Type B pancreatic cell (in vitro differentiated cells): ENCODE results near the gene ANKRD13B. TPM values are rescaled to one million over a fixed set of nuclear protein-coding genes. Genes with fewer than 3 reads are reported as not detected.

Source experiments
- DNase-seq: peaks from one replicate; pipeline ENCODE4 v3.0.0; 2021; ENCODE audit warnings: mixed read lengths; ENCODE audit not compliant: unreplicated experiment; ENCODE audit errors: extremely low spot score
- H3K27ac Mint-ChIP-seq: 2 replicates; pipeline ENCODE4 v1.8.0; 2021; ENCODE audit warnings: mild to moderate bottlenecking, mixed read lengths
- H3K27me3 Mint-ChIP-seq: 2 replicates; pipeline ENCODE4 v1.8.0; 2021; ENCODE audit warnings: mixed read lengths
- H3K36me3 Mint-ChIP-seq: 2 replicates; pipeline ENCODE4 v1.8.0; 2021; ENCODE audit warnings: mixed read lengths
- H3K4me1 Mint-ChIP-seq: one replicate; pipeline ENCODE4 v1.8.0; 2021; ENCODE audit warnings: mixed read lengths; ENCODE audit not compliant: unreplicated experiment
- H3K4me3 Mint-ChIP-seq: 2 replicates; pipeline ENCODE4 v1.8.0; 2021; ENCODE audit warnings: mild to moderate bottlenecking, mixed read lengths
- H3K9me3 Mint-ChIP-seq: 2 replicates; pipeline ENCODE4 v1.8.0; 2021; ENCODE audit warnings: mixed read lengths
- total RNA-seq: library from RNA; stranded (reverse); gene quantifications from 2 replicates; pipeline ENCODE4 v1.2.1, GENCODE V29; 2021; ENCODE audit warnings: low replicate concordance
- TF ChIP-seq, protein P1 (sequence below): fragments of 200-600 bp; sonication (generic); conservative IDR thresholded peaks from 2 replicates; pipeline ENCODE4 v1.5.0; 2021; ENCODE audit warnings: antibody characterized with exemption, mild to moderate bottlenecking

Gene ANKRD13B
- total RNA-seq, 1 donor from 2014 or later: 50.5 TPM

DNA sequence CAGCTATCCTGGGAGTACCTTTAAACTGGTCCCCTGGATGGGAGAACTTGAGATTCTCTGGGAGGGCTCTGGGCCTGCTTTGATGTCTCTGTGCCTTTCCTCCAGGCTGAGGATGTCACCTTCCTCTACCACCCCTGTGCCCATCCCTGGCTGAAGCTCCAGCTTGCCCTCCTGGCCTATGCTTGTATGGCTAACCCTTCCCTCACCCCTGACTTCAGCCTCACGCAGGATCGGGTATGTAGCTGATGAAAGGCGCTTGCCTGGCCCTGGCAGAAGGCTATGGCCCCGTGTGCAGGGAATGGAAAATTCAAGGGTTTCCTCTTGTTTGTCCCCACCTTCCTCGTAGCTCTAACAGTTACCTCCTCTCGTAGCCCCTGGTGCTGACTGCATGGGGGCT is 21.4 kb upstream of the ANKRD13B start:
- TF ChIP-seq, protein P1, sequence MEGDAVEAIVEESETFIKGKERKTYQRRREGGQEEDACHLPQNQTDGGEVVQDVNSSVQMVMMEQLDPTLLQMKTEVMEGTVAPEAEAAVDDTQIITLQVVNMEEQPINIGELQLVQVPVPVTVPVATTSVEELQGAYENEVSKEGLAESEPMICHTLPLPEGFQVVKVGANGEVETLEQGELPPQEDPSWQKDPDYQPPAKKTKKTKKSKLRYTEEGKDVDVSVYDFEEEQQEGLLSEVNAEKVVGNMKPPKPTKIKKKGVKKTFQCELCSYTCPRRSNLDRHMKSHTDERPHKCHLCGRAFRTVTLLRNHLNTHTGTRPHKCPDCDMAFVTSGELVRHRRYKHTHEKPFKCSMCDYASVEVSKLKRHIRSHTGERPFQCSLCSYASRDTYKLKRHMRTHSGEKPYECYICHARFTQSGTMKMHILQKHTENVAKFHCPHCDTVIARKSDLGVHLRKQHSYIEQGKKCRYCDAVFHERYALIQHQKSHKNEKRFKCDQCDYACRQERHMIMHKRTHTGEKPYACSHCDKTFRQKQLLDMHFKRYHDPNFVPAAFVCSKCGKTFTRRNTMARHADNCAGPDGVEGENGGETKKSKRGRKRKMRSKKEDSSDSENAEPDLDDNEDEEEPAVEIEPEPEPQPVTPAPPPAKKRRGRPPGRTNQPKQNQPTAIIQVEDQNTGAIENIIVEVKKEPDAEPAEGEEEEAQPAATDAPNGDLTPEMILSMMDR: no peak
- Mint-ChIP-seq H3K4me1 (peaks cover 7% of the 10 kb centered on the region), H3K27ac (no peak overlapping the region), H3K27me3 (peaks cover 6% of the 10 kb centered on the region), H3K9me3 (no peaks in the 10 kb centered on the region), H3K36me3 (peaks cover 6% of the 10 kb centered on the region), H3K4me3 (no peak overlapping the region)
- DNase-seq: no peak

DNA sequence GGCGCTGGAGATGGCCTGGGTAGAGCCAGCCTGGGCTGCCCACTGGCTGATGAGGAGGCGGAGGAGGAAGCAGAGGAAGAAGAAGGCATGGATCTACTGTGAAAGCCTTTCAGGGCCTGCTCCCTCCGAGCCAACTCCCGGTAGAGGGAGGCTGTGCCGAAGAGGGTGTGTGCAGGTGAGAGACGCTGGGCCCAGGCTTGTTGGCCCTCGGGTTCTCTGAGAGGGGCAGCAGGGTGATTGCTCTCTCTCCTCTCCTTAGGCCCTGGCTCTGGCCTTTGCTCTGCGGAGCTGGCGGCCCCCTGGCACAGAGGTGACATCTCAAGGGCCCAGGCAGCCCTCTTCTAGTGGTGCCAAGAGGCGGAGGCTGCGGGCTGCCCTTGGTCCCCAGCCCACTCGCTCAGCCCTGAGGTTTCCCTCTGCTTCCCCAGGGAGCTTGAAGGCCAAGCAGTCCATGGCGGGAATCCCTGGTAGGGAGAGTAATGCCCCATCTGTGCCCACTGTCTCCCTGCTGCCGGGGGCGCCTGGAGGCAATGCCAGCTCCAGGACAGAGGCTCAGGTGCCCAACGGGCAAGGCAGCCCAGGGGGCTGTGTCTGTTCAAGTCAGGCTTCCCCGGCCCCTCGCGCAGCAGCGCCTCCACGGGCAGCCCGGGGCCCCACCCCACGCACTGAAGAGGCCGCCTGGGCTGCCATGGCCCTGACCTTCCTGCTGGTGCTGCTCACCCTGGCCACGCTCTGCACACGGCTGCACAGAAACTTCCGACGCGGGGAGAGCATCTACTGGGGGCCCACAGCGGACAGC is 20.9 kb upstream of the ANKRD13B start:
- peak; percentile 65 for DNase-seq
- Mint-ChIP-seq H3K4me1 (peaks cover 7% of the 10 kb centered on the region), H3K27me3 (peaks cover 6% of the 10 kb centered on the region), H3K36me3 (peaks cover 6% of the 10 kb centered on the region), H3K4me3 (no peak overlapping the region), H3K27ac (no peak overlapping the region), H3K9me3 (no peaks in the 10 kb centered on the region)
- TF ChIP-seq, protein P1: no peak

DNA sequence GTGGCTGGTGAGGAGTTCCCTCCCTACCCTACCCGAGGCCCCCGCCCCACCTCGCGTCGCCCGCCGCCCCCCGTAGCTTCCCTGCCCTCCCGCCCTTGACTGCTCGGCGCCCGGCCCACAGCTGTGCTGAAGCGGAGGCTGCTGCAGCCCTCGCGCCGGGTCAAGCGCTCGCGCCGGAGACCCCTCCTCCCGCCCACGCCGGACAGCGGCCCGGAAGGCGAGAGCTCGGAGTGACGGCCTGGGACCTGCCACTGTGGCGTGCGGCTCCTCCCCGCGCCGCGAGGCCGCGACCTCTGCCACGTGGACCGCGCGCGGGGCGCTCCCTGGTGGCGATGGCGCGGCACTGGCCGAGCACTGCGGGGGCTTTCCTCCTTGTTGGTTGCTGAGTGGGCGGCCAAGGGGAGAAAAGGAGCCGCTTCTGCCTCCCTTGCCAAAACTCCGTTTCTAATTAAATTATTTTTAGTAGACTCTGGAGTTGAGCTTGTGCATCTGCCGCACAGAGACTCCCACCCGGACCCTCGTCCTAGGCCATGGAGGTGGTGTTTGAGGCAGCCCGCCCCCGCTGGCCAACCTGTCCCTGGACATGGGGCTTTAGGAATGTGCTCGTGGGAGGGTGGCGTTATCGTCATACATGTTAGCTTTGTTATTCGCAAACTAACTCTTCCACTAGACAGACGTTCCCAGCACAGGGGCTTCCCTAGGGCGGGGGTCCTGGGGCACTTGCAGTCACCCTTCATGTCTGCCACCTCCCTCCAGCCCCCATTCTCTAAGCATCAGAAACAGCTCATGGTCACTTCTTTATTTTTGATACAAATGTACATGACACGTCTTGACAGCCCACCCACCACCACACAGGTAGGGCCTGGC is 20.0 kb upstream of the ANKRD13B start:
- Mint-ChIP-seq H3K4me1 (peaks cover 7% of the 10 kb centered on the region), H3K27me3 (peaks cover 6% of the 10 kb centered on the region), H3K4me3 (no peak overlapping the region), H3K36me3 (peaks cover 6% of the 10 kb centered on the region), H3K9me3 (no peaks in the 10 kb centered on the region), H3K27ac (peak overlapping the region; percentile 48)
- peak; percentile 80 for DNase-seq
- TF ChIP-seq, protein P1: peak; percentile 84

- Mint-ChIP-seq H3K9me3 (no peaks in the 10 kb centered on the region), H3K36me3 (peaks cover 6% of the 10 kb centered on the region), H3K27me3 (peaks cover 3% of the 10 kb centered on the region), H3K4me3 (no peak overlapping the region), H3K4me1 (peaks cover 7% of the 10 kb centered on the region), H3K27ac (no peak overlapping the region)
- peak; percentile 64 for DNase-seq
- TF ChIP-seq, protein P1: no peak
Observed at GRCh38 chr17:29573558-29573869, 19.4 kb upstream of the ANKRD13B start.

DNA sequence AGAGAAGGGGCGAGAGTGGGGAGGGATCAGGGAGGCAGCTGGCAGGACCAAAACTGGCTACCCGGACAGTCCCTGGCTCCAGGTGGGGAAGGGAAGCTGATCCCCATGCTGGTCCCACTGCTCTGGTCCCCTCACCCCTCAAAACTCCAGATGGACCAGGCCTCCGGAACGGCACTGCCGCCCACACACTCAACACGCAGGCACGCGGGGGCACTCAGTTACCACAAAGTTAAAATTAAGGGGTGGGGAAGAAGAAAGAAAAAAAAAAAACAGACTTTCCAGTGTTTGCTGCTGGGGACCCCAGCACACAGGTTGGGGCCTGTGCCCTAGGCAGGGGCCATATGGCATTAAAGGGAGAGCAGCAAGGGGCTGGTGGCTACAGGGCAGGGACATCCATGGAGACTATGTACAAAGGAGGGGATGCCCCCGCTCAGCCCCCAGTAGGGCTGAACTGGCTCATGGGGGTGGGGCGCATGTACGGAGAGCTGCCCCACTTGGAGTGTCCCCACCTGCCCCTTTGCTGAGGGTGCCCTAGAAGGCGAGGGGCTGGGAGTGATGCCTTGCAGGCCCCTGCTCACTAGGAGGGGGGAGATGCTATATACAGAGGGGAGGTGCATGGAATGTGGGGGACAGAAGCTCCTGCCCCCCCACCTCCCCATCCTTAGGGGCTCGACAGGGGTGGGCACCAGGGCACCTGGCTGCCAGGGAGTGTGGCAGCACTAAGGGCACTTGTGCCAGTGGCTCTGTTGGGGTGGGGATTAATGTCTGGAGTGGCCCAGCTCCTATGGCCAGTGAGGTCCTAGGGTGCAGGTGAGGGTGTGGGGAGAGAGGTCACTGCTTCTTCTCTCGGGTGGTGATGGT is 18.8 kb upstream of the ANKRD13B start:
- Mint-ChIP-seq H3K36me3 (peaks cover 6% of the 10 kb centered on the region), H3K27me3 (peaks cover 2% of the 10 kb centered on the region), H3K27ac (peak overlapping the region; percentile 50)

More for the DNA sequence above, 18.8 kb upstream of the ANKRD13B start:
- TF ChIP-seq, protein P1: no peak
- peaks cover 7% of the 10 kb centered on the region for H3K4me1 Mint-ChIP-seq
- no peak overlapping the region for H3K4me3 Mint-ChIP-seq
- peak; percentile 62 for DNase-seq
- no peaks in the 10 kb centered on the region for H3K9me3 Mint-ChIP-seq
